ENCODE results near the gene SIPA1L3. TPM values are rescaled to one million over a fixed set of nuclear protein-coding genes. Genes with fewer than 3 reads are reported as not detected.
A peak's percentile ranks its signal among the peaks of the same experiment; 100 is the strongest.

Gene SIPA1L3
- total RNA-seq, 1 experiment from 2014 or later = 5.3 TPM

DNA sequence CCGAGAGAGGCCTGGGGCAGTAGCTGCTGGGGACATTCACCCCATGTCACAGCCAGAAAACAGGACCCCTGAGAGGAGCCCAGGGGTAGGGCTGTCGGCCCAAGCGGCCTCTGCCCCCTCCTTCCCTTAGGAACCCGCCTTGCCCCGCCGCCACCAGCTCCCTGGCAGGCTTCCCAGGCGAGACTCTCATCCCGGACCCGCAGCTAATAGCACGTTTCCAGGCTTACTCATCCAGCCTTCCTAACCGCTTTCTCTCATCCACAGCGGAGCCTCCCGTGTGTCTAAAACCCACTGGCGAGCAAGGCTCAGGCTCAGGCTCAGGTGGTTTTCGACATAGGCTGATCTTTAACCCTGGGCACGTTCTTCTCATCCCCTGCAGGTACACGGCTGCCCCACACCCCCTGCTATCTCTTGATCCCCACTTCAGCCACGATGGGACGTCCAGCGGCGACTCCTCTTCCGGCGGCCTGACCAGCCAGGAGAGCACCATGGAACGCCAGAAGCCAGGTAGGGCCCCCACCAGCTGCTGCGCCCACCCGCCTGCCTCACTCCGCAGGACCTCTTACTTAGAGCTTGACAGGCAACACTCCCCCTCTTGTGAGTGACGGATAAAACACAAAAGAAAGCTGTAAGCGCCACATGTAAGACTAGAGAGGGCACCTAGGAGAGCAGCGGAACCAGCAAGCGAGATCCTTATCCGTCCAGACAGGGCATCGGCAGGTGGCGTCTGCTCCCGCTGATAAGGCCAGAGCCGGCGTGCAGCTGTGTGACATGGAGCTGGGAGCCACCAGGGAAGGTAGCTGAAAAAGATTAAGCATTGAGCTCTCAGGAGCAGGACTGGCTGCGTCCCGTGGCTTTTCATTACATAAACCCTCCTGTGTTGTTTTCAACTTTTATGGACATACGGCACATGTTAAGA lies 245.7 kb downstream of the SIPA1L3 start:
- peak; percentile 42 for DNase-seq (ENCODE audit: low spot score)

DNA sequence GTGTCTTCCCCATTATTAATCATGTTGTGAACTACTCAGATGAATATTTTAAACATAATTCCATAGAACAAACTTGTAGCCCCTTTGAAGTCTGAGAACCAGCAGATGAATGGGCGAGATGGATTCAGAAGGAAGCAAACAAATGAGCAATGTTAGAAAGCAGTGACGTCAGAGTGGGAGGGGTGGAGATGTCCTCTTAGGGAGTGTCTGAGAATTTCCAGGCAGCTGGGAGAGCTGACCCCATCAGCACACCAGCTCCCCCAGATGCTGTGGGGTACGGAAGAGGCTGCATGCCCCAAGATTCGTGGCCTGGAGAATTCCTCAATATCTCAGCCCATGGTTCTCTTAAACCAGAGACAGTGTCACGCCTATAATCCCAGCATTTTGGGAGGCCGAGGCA lies 248.4 kb downstream of the SIPA1L3 start:
- DNase-seq (ENCODE audit: low spot score) = no peak

DNA sequence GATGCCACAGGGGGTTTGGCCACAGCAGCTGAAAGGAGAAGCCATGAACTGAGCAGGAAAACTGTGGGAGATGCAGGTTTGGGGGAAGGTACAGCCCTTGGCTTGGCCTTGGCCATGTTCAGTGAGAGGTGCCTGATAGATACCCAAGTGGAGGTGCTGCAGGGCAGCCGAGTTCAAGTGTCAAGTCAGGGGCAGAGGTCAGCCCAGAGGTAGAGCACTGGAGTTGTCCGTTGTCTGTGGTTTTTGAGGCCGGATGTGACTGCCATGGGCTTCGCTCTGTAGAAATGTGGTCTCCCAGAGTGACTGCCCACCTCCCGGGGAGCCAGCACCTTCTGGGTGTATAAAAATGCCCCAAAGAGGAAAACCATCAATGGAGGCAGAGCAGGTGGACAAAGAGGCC lies 251.7 kb downstream of the SIPA1L3 start:
- no peak for DNase-seq (ENCODE audit: low spot score)

DNA sequence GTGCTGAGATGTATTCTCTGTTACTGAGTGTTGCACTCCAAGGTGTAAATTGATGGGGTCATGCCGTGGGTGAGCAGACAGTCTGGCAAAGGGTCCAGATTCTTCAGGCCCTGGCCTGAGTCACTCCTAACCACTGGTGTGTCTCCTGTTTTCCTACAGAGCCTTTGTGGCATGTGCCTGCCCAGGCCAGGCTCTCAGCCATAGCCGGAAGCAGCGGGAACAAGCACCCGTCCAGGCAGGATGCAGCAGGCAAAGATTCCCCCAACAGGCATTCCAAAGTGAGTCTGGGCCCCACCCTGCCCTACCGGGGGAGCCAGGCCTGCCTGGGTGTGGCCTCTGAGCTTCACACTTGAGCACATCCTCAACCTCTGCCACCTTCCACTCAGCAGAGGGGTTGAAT lies 255.1 kb downstream of the SIPA1L3 start:
- no peak for DNase-seq (ENCODE audit: low spot score)

DNA sequence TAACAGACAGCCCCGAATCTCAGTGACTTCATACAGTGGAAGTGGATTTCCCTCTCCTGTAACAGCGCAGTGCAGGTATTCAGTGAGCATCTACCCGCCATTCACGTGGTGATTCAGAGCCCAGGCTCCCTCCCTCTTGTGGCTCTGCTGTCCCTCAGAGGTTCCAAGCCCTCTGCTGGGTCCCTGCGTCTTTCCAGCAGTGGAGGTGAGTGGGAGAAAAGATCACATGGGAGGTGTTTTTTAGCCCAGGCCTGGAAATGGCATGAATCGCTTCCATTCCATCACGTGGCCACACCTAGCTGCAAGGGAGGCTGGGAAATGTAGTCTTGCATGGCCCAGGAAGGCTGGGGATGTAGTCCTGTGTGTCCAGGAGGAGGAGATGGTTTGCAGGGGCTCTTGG lies 255.6 kb downstream of the SIPA1L3 start:
- DNase-seq (ENCODE audit: low spot score) = no peak

DNA sequence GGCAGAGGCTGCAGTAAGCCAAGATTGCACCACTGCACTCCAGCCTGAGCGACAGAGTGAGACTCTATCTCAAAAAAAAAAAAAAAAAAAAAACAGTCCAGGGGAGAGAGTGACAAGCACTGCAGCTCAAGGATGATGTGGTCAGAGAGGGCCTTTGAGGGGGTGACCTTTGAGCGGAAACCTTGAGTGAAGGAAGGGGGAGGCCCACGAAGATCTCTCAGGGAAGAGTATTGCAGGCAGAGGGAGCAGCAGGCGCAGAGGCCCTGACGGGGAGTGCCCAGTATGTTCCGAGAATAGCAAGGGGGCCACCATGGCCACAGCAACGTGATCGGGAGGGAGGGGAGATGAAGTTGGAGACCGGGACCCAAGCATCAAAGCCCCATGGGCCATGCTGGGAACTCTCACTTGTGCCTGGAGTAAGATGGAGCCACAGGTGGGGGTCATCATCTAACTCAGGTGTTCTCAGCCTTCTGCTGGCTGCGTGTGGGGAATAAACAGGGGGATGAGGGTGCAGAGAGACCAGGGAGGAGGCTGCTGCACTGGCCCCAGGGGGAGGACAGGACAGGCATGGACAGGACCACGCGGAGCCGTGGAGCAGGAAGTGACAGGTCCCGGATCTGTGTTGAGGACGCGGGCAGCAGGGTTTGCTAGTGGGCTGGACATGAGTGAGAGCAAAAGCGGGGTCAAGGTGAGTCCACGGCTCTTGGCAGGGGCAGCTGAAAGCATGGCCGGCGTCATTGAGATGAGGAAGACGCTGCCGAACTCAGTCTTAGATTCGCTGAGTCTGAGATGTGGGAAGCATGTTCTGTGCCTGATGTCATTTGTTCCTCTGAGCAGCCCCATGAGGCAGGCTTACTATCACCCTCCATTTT lies 256.6 kb downstream of the SIPA1L3 start:
- DNase-seq (ENCODE audit: low spot score) = no peak

DNA sequence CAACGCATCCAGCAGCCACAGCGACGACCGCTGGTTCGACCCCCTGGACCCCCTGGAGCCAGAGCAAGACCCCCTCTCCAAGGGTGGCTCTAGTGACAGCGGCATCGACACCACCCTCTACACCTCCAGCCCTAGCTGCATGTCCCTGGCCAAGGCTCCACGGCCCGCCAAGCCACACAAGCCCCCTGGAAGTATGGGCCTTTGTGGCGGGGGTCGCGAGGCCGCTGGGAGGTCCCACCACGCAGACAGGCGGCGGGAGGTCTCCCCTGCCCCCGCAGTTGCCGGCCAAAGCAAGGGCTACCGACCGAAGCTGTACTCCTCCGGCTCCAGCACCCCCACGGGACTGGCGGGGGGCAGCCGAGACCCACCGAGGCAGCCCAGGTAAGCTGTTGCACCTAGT lies 257.5 kb downstream of the SIPA1L3 start:
- DNase-seq (ENCODE audit: low spot score) = no peak

DNA sequence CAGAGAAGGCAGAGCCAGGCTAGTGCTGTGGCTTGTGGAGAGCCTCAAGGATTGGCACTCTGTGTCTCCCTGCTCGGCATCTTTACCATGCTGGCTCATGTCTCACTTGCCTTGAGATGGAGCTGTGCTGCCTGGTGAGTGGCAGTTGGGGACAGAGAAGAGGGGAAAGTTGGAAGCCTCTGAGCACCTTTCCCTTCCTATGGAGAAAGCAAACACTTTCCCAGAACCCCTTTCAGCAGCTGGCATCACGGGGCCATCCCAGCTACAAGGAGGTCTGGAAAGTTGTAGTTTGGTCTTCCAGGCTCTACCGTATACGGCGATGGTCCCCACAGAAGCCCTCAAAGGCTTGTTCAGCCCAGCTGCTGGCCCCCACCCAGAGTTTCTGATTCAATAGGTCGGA lies 258.3 kb downstream of the SIPA1L3 start:
- DNase-seq (ENCODE audit: low spot score) = no peak

DNA sequence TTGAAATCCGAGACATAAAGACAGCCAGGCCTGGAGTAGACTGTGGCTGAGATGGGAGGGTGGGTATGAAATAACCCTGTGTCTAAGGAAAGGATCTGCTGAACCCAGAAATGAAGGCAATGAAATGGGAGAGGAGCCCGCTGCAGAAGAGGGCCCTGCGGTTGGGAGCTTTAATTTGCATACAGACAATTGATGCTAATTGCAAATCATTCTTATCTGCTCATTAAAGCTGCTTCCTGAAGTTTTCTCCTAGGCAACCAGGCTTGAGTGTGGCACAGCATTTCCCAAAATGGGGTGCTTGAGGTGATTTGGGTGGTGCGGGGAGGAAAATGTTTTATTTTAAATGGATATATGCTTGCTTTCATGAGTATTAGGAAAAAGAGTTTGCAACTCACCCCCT lies 261.6 kb downstream of the SIPA1L3 start:
- DNase-seq (ENCODE audit: low spot score) = no peak

DNA sequence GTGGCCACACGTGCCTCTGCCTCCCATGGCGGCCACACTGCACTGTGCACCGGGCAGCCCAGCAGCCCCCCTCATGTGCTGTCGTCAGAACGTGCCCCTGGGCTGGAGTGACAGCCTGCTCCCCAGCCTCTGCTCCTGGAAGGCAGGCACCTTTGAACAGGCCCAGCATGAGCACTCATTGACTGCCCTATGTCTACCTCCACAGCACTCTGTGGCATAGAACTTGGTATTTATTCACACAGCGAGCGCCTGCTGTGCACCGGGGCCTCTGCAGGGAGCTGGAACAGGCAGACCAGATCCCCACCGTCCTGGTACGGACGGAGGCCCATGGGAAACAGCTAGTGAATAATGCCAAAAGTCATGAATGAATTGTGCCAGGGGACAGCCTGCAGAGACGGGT lies 263.3 kb downstream of the SIPA1L3 start:
- no peak for DNase-seq (ENCODE audit: low spot score)

DNA sequence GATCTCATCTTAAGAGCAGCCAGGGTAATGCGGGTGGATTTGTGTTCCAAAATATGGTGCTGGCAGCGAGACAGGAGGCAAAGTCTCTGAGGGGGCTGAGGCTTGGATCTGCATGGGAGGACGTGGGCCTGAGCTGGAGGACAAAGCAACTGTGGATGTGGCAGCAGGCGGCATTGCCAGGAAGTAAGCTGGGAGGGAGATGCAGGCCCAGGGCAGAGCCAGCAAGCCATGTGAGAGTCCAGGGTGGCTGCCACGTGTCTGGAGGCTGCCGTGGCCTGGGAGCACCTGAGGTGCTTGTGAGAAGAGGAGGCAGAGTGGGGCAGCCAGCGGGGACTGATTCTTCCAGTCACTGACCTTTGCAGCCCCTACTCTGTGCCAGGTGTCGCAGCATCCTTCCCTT lies 265.0 kb downstream of the SIPA1L3 start:
- DNase-seq (ENCODE audit: low spot score) = no peak

DNA sequence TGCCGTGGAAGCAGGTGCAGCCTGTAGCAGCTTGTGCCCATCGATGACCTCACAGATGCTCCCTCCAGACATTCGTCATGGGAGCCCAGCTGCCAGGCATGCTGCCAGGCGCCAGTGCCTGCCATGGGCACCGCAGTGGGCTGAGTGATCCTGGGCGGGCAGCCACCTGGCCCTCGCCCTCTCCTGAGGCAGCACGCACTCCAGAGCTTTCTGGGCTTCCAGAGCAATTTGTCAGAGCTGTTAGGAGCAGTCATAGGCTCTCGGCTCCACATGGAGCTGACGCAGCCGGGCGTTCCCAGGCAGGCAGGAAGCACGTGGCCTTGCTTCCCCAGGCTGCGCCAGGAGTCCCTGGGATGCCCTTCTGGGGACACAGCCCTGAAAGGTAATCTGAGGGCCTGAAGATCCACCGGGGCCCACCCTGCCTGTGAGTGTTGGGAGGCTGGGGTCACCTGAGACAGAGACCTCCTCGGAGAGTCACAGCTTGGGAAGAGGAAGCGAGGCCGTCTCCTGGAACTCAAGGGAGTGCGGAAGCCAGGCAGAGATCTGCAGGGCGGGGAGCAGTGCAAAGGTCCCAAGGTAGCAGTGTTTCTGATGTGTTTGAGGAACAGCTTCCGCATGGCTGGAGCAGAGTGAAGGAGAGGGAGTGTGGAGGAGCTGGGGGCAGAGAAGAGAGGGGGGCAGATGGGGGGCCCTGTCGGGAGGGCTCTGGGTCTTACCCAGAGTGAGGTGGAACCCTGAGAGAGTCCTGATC lies 266.5 kb downstream of the SIPA1L3 start:
- DNase-seq (ENCODE audit: low spot score) = peak; percentile 97

DNA sequence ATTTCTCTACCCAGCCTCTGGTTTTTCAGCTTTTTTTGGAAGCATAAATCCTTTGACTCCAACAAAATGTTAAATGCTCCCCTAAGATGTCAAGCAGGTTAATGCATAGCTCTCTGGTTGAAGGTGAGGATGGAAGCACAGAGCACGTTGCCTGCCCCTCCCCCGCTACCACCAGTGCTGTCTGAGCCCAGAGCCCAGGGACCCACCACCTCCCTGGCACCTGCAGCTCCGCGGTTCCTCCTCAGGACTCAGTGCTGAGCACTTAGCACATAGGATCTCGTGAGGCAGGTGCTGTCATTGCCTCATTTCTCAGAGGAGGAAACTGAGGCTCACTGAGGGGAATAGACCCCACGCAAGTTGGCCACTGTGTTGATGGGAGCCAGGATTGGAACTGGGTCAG lies 268.4 kb downstream of the SIPA1L3 start:
- no peak for DNase-seq (ENCODE audit: low spot score)

DNA sequence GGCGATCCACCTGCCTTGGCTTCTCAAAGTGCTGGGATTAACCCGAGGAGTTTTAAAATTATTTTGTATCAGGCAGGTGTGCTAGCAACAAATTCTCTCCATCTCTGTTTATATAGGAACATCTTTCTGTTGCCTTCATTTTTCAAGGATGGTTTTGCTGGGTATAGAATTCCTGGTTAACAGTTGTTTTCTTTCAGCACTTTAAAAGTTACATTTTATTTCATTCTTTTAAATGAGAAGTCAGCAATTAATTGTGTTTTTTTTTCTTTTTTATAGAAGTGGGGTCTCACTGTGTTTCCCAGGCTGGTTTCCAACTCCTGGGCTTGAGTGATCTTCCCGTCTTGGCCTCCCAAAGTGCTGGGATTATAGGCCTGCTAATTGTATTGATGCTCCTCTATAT lies 273.1 kb downstream of the SIPA1L3 start:
- no peak for DNase-seq (ENCODE audit: low spot score)

DNA sequence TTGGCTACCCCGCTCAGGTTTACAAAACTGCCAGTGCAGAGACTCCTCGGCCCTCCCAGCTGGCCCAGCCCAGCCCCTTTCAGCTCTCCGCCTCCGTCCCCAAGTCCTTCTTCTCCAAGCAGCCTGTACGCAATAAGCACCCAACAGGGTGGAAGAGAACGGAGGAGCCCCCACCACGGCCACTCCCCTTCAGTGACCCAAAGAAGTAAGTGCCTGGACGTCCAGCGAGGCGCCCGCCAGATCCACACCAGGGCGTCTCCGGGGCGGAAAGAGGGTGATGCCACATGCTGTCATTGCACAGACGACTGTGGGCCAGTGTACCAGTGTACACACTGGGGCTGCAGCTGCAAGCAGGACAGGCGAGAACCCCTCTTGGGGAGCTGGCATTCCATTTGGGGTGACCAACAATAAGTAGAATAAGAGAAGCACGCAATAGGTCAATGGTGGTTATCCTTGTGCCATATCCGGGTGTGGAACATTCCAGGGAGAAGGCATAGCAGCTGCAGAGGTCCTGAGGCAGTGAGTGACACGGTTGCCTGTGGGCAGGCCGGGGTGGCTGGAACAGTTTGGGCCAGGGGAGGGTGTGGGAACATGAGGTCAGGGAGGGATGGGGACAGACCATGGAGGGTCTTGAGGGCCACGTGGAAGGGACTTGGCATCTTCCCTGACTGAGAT lies 275.7 kb downstream of the SIPA1L3 start:
- no peak for DNase-seq (ENCODE audit: low spot score)

DNA sequence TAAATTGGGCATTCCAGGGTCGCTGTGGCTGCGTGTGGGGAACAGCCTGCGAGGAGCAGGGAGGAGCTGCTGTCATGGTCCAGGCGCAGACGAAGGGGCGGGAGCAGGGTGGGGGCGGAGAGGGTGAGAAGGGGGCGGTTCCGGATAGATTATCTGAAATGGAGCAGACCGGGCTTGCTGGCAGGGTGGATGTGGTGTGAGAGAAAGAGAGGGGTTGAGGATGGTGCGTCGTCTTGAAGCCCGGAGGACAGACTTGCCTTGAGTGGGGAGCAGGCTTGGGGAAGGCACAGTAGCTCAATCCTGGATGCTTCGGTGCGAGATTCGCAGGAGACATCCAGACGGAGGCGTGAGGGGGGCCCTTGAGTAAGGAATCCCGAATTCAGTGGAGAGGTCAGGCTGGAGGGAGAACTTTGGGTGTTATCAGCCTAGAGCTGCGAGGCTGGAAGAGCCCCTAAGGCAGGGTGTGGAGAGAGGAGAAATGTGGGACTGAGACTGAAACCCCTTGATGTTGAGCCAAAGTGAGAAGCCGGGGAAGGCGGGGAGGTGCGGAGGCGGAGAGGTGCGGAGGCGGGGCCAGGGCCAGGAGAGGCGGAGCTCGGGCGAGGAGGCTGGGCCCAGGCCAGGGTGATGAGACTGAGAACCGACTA lies 276.4 kb downstream of the SIPA1L3 start:
- no peak for DNase-seq (ENCODE audit: low spot score)

DNA sequence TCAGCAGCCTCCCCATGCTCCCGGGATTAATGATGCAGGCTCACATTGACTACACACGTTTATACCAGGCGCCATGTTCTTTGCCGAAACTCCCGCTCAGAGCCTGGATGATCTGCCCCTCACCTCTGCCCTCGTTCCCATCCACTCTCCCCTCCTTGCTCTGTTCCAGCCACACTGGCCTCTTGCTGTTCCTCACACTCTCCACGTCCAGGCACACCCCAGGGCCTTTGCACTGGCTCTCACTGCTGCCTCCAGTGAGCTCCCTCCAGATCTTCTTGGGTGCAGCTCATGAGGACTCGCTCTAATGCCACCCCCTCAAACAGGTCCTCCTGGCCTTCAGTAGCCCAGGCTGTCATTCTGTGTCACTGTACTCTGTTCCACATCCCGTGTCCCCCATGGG lies 277.8 kb downstream of the SIPA1L3 start:
- no peak for DNase-seq (ENCODE audit: low spot score)

DNA sequence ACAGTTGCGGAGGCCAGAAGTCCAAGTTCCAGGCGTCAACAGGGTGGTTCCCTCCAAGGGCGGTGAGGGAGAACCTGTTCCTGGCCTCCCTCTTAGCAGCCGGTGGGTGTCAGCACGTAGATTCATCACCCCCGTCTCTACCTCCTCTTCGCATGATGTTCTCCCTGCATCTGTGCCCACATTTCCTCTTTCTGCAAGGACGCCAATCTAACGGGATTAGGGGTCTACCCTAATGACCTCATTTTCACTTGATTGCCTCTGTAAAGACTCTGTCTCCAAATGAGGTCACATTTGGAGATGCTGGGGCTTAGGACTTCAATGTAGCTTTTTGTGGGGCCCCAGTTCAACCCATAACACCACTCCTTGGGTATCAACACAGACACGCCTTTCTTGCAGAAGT lies 278.6 kb downstream of the SIPA1L3 start:
- no peak for DNase-seq (ENCODE audit: low spot score)

DNA sequence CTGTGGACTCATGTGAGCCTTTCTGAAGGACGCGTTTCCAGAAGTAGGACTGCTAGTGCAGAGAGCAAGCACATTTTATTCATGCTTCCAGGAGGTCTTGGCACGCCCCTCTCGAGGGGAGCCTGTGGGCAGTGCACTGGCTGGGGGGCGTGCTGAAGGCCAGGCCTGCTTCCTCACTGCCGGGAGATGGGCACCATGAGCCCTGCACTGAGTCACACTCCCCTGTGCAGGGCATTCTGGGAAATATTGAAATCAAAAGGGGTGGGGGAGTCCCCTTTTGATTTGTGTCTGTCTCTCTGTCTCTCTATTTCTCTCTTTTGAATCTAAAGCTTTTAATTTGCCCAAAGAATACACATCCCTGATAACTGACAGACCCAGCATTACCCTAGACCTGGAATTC lies 283.1 kb downstream of the SIPA1L3 start:
- DNase-seq (ENCODE audit: low spot score) = no peak

DNA sequence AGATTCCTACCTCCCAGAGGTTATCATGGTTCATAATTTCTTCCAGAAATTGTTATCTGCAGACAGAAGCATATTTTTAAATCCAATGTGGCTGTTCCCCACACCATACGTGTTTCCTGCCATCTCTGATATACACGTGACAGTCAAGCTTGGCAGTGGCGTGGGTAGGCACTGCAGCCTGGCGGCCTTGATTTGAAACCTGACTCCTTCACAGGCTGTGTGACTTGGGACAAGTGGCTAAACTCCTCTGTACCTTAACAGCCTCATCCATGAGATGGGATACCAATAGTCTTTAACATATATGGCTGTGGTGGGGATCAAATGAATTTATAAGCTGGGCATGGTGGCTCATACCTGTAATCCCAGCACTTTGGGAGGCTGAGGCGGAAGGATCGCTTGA lies 283.8 kb downstream of the SIPA1L3 start:
- no peak for DNase-seq (ENCODE audit: low spot score)

DNA sequence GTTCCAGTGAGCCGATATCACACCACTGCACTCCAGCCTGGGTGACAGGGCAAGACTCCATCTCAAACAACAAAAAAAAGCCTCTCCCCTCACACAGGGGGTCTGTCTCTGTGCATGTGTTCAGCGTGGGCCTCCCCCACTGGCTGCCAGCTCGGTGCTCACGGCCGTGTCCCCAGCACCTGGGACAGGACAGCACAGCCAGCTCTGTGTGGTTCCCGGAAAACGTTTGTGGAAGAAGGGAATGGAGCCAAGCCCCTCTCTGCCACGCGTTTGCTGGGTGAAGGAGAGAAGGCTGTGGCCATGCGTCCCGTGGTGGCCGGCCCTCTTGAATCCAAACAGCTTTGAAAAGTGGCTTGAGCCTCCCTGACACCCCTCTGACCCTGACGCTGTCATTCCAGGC lies 284.7 kb downstream of the SIPA1L3 start:
- no peak for DNase-seq (ENCODE audit: low spot score)

Data from H4 (cell line).